AG04450 (cell line): Measurements from ENCODE around the gene GCC2. TPM values are rescaled to one million over a fixed set of nuclear protein-coding genes. Genes with fewer than 3 reads are reported as not detected.

Source experiments
- CTCF ChIA-PET: fragments of 300-600, 350-600 bp; formaldehyde crosslinking; extraction: SDS; loops from one replicate; lab custom pipeline; 2022; ENCODE audit warnings: antibody characterized with exemption, inconsistent platforms; lab: Charles Lee
- POLR2A ChIA-PET: fragments of 350-600 bp; formaldehyde crosslinking; extraction: SDS; loops from one replicate; lab custom pipeline; 2021; ENCODE audit warnings: antibody characterized with exemption, inconsistent platforms; lab: Yijun Ruan, JAX
- DNase-seq: peaks from one replicate; pipeline ENCODE4 v3.0.0-alpha.2; 2011; ENCODE audit warnings: low read depth, low spot score
- H3K27ac ChIP-seq: one replicate; pipeline ENCODE4 v1.5.1; 2012; ENCODE audit warnings: low read depth, low read length, control low read depth
- H3K27me3 ChIP-seq: one replicate; pipeline ENCODE4 v1.6.0; 2012; ENCODE audit warnings: low read length; ENCODE audit not compliant: control insufficient read depth, insufficient read depth
- H3K4me3 ChIP-seq: 2 replicates; pipeline ENCODE4 v1.5.1; 2011; ENCODE audit warnings: mild to moderate bottlenecking, low read depth, low read length, control low read depth
- H3K9me3 ChIP-seq: 2 replicates; pipeline ENCODE4 v1.5.1; 2012; ENCODE audit warnings: low read length; ENCODE audit not compliant: control insufficient read depth, insufficient read depth
- CTCF ChIP-seq: IDR thresholded peaks from 2 replicates; pipeline ENCODE4 v1.5.1; 2011; ENCODE audit warnings: low read depth, low read length, control low read depth, inconsistent platforms
- polyA plus RNA-seq: library from polyadenylated mRNA; depleted of rRNA; stranded (reverse); fragments of >200 nt; gene quantifications from 2 replicates; pipeline ENCODE4 v1.2.3, GENCODE V29; 2011

GCC2 gene
- polyA plus RNA-seq, 1 experiment, result 19.5 TPM

- H3K27me3 ChIP-seq, result no peaks in the 10 kb centered on the region
- H3K27ac ChIP-seq, result no peak overlapping the region
- DNase-seq, result no peak
- ChIA-PET POLR2A (no interaction called here), CTCF (no interaction called here)
- TF ChIP-seq CTCF, result no peak
- H3K9me3 ChIP-seq, result no peaks in the 10 kb centered on the region
- H3K4me3 ChIP-seq, result no peak overlapping the region
Measured at GRCh38 chr2:108413711-108414095, 35.3 kb upstream of the GCC2 start.

DNA sequence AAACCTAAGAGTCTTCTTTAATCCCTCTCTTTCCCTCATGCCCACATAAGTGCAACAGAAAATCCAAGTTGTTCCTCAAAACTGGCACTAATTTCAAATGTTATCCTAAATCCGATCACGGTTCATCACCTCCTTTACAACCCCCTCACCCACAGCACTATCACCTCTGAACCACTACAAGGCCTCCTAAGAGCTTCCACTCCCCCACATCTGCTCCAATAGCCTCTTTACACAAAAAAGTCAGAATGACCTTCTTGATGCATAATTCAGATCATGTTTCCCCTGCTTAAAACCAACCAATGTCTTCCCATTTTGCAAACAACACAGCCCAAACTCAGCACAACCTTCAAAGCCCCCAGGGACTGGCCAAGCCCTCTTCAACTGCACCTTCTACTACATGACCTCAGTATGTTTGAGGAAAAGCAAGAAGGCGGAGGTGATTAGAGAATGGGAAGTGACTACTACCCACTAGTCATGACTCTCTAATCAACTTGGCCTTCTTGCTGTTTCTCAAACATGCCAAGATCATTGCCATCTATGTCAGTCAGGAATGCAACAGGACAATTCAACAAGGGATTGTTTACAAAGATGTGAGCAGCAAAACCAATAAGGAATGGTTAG is 34.6 kb upstream of the GCC2 start:
- Histone ChIP-seq H3K9me3 (no peaks in the 10 kb centered on the region), H3K4me3 (no peak overlapping the region), H3K27ac (no peak overlapping the region), H3K27me3 (no peaks in the 10 kb centered on the region)
- no peak for TF ChIP-seq CTCF
- DNase-seq, result no peak
- CTCF ChIA-PET, result interaction anchor here (0.5 kb wide), 1 partner anchor 48 kb away, joined by 3 read pairs; no protein-coding TSS in a partner anchor
- POLR2A ChIA-PET, result no interaction called here

- H3K4me3 ChIP-seq, result no peak overlapping the region
- no peak for TF ChIP-seq CTCF
- no peak for DNase-seq
- no peak overlapping the region for H3K27ac ChIP-seq
- ChIA-PET CTCF (interaction anchor here (0.5 kb wide), 1 partner anchor 48 kb away, joined by 3 read pairs; no protein-coding TSS in a partner anchor), POLR2A (no interaction called here)
- H3K9me3 ChIP-seq, result no peaks in the 10 kb centered on the region
- H3K27me3 ChIP-seq, result no peaks in the 10 kb centered on the region
Measured at GRCh38 chr2:108414945-108415344, 34.1 kb upstream of the GCC2 start.

DNA sequence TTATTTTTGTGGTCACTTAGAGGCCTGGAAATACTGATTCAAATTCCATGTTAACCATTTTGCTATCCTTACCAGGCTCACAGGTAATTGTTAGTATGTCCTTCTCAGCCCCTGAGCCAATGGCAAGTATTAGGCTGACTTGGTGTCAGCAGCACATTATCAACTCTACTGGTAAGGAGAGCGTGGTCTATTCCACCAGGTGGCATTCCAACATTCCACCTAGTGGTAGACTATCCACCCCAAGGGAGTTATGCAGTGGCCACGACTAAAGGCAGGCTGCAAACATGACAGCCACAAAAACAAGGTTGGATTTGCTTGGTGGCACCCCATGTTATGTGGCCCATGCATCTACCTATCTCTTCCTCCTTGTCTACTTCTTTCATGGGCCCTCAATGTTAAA is 31.8 kb upstream of the GCC2 start:
- no peaks in the 10 kb centered on the region for H3K27me3 ChIP-seq
- no peak for DNase-seq
- H3K27ac ChIP-seq, result no peak overlapping the region
- H3K4me3 ChIP-seq, result no peak overlapping the region
- H3K9me3 ChIP-seq, result no peaks in the 10 kb centered on the region
- CTCF ChIA-PET, result no interaction called here
- POLR2A ChIA-PET, result no interaction called here
- no peak for TF ChIP-seq CTCF

DNA sequence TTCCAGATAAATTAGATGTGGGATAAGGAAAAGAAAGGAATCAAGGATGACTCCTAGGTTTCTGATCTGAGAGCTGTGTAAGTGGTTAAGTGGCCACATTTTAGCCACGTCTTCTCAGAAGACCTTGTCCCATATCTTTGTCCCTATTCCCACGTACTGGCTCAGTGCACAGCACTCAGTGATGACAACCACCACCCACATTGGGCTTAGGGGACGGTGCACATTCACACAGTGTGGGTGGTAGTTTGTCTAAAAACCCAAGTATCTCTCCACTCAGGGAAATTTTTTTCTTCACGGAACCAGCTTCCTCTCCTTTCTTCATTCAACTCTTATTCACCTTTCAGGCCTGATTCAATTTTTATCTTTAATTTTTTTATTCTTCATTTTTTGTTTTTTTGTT is 30.6 kb upstream of the GCC2 start:
- no peak for DNase-seq
- Histone ChIP-seq H3K27me3 (no peaks in the 10 kb centered on the region), H3K9me3 (no peaks in the 10 kb centered on the region), H3K27ac (no peak overlapping the region), H3K4me3 (no peak overlapping the region)
- no peak for TF ChIP-seq CTCF
- ChIA-PET CTCF (no interaction called here), POLR2A (no interaction called here)
